ENCODE results near the gene RTKN2. TPM values are rescaled to one million over a fixed set of nuclear protein-coding genes. Genes with fewer than 3 reads are reported as not detected.

RTKN2 gene
- total and polyA plus RNA-seq, 9 of the 15 experiments (the other 6 are each of a cell fraction or from before 2014, with no cell fraction given) = 0.03 to 0.11 (median 0.05) TPM; not detected in 2

GRCh38 chr10:62237506-62237905, 31.1 kb downstream of the RTKN2 start:
- no peaks in the 10 kb centered on the region for H3K36me3 ChIP-seq (ENCODE audit: control insufficient read depth, insufficient read depth, low read length)

DNA sequence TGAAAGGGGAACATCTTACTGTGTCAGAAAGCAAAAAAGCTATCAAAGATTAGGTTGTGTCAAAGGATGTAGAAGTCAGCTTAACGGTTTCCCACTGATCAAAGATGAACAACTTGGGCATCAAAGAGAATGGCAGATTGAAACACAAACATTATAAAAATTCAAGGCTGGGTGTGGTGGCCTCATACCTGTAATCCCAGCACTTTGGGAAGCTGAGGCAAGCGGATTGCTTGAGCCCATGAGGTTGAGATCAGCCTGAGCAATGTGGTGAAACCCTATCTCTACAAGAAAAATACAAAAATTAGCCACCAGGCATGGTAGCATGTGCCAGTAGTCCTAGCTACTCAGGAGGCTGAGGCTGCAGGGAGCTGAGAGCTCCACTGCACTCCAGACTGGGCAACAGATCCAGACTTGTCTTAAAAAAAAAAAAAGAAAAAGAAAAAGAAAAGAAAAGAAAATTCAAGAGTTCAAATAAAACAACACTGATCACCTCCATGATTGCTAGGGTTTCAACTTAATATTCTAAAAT, 34.5 kb downstream of the RTKN2 start:
- Histone ChIP-seq H3K9me3 (replicated peaks; ENCODE audit: control insufficient read depth, insufficient read depth, low read depth, low read length) (no peaks in the 10 kb centered on the region), H3K27ac (ENCODE audit: extremely low read depth, low read depth, low read length) (no peak overlapping the region), H3K4me3 (no peak overlapping the region), H4K20me1 (replicated peaks; ENCODE audit: control insufficient read depth, insufficient read depth, low read length) (no peaks in the 10 kb centered on the region), H3K79me2 (ENCODE audit: control insufficient read depth, insufficient read depth, low read length) (no peaks in the 10 kb centered on the region), H3K4me2 (ENCODE audit: insufficient read depth, low read length) (no peak overlapping the region), H3K9ac (ENCODE audit: insufficient read depth in 1 of 2, low read depth in 2 of 2, low read length in 2 of 2) (no peak overlapping the region), H3K36me3 (ENCODE audit: control insufficient read depth, insufficient read depth, low read length) (no peaks in the 10 kb centered on the region), H3K4me1 (replicated peaks in 1 of 2; ENCODE audit: control insufficient read depth in 2 of 2, insufficient read depth in 2 of 2, low read length in 2 of 2) (no peaks in the 10 kb centered on the region), H3K27me3 (ENCODE audit: control insufficient read depth in 2 of 2, insufficient read depth in 2 of 2, low read length in 2 of 2) (no peaks in the 10 kb centered on the region), H3K9me1 (ENCODE audit: control insufficient read depth, insufficient read depth, low read length) (no peaks in the 10 kb centered on the region), H2AFZ (ENCODE audit: low read depth, low read length) (no peak overlapping the region)
- DNase-seq (ENCODE audit: extremely low read depth in 1 of 4, low spot score in 3 of 4) = no peak
- CTCF ChIA-PET (ENCODE audit: low intra/inter-chr PET ratio) = no interaction called here
- no peak for TF ChIP-seq L3MBTL2 (IDR thresholded peaks at IDR 0.05)
- TF ChIP-seq, protein P1, sequence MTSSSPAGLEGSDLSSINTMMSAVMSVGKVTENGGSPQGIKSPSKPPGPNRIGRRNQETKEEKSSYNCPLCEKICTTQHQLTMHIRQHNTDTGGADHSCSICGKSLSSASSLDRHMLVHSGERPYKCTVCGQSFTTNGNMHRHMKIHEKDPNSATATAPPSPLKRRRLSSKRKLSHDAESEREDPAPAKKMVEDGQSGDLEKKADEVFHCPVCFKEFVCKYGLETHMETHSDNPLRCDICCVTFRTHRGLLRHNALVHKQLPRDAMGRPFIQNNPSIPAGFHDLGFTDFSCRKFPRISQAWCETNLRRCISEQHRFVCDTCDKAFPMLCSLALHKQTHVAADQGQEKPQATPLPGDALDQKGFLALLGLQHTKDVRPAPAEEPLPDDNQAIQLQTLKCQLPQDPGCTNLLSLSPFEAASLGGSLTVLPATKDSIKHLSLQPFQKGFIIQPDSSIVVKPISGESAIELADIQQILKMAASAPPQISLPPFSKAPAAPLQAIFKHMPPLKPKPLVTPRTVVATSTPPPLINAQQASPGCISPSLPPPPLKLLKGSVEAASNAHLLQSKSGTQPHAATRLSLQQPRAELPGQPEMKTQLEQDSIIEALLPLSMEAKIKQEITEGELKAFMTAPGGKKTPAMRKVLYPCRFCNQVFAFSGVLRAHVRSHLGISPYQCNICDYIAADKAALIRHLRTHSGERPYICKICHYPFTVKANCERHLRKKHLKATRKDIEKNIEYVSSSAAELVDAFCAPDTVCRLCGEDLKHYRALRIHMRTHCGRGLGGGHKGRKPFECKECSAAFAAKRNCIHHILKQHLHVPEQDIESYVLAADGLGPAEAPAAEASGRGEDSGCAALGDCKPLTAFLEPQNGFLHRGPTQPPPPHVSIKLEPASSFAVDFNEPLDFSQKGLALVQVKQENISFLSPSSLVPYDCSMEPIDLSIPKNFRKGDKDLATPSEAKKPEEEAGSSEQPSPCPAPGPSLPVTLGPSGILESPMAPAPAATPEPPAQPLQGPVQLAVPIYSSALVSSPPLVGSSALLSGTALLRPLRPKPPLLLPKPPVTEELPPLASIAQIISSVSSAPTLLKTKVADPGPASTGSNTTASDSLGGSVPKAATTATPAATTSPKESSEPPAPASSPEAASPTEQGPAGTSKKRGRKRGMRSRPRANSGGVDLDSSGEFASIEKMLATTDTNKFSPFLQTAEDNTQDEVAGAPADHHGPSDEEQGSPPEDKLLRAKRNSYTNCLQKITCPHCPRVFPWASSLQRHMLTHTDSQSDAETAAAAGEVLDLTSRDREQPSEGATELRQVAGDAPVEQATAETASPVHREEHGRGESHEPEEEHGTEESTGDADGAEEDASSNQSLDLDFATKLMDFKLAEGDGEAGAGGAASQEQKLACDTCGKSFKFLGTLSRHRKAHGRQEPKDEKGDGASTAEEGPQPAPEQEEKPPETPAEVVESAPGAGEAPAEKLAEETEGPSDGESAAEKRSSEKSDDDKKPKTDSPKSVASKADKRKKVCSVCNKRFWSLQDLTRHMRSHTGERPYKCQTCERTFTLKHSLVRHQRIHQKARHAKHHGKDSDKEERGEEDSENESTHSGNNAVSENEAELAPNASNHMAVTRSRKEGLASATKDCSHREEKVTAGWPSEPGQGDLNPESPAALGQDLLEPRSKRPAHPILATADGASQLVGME (CRISPR knock-in tag; IDR thresholded peaks at IDR 0.05) = no peak
- TF ChIP-seq SAP30 (IDR thresholded peaks at IDR 0.05; ENCODE audit: borderline replicate concordance, insufficient read depth, low read depth, low read length, poor library complexity, severe bottlenecking) = no peak
- no peak for TF ChIP-seq ZNF3 (CRISPR knock-in tag; IDR thresholded peaks at IDR 0.05)
- no peak for TF ChIP-seq GABPB2 (CRISPR knock-in tag; conservative IDR thresholded peaks at IDR 0.05)
- TF ChIP-seq ZKSCAN8 (CRISPR knock-in tag; IDR thresholded peaks at IDR 0.05) = no peak
- TF ChIP-seq ZNF133 (CRISPR knock-in tag; IDR thresholded peaks at IDR 0.05) = no peak
- 0% methylated on average over 2 of the region's 2 CpGs for WGBS (ENCODE audit: insufficient coverage, low coverage, missing lambda C conversion rate)
- FAIRE-seq = no peak
- no peak for ATAC-seq
- intact Hi-C loops (cut with micrococcal nuclease) = no loop called here
- BruUV-seq (replicated peaks) = no TSS peak
- POLR2A ChIA-PET = interaction anchor here (1.2 kb wide), 1 partner anchor 53 kb away, joined by 3 read pairs; no protein-coding TSS in a partner anchor
- in situ Hi-C loops (cut with MboI) = loop anchor here (10.0 kb wide), 1 partner anchor 349 kb away; no protein-coding TSS in a partner anchor

More at GRCh38 chr10:62237506-62237905, 31.1 kb downstream of the RTKN2 start:
- TF ChIP-seq SMARCA5 (IDR thresholded peaks at IDR 0.05) = no peak
- TF ChIP-seq HDAC1 (IDR thresholded peaks at IDR 0.05) = no peak
- TF ChIP-seq HNRNPK (IDR thresholded peaks at IDR 0.05; ENCODE audit: low read depth, low read length, poor library complexity, severe bottlenecking) = no peak
- no peak for TF ChIP-seq ZEB2 (IDR thresholded peaks at IDR 0.05)
- TF ChIP-seq NFIC (IDR thresholded peaks at IDR 0.05) = no peak
- TF ChIP-seq ZNF644 (tag; IDR thresholded peaks at IDR 0.05; ENCODE audit: low read depth) = no peak
- no peak for TF ChIP-seq SMARCE1 (IDR thresholded peaks at IDR 0.05)
- no peak for TF ChIP-seq NFE2L1 (tag; IDR thresholded peaks at IDR 0.05; ENCODE audit: borderline replicate concordance, low read depth)
- H2AFZ ChIP-seq (ENCODE audit: low read depth, low read length) = no peak overlapping the region
- H3K4me3 ChIP-seq = no peak overlapping the region
- no peaks in the 10 kb centered on the region for H3K4me1 ChIP-seq (replicated peaks in 1 of 2; ENCODE audit: control insufficient read depth in 2 of 2, insufficient read depth in 2 of 2, low read length in 2 of 2)
- no peaks in the 10 kb centered on the region for H3K79me2 ChIP-seq (ENCODE audit: control insufficient read depth, insufficient read depth, low read length)
- ChIA-PET POLR2A (no interaction called here), CTCF (ENCODE audit: low intra/inter-chr PET ratio) (no interaction called here)
- FAIRE-seq (no peak), ATAC-seq (no peak), DNase-seq (ENCODE audit: extremely low read depth in 1 of 4, low spot score in 3 of 4) (no peak)
- H3K9me1 ChIP-seq (ENCODE audit: control insufficient read depth, insufficient read depth, low read length) = no peaks in the 10 kb centered on the region
- in situ Hi-C loops (cut with MboI) (loop anchor here (10.0 kb wide), 1 partner anchor 353 kb away; no protein-coding TSS in a partner anchor), intact Hi-C loops (cut with micrococcal nuclease) (no loop called here)
- no TSS peak for BruUV-seq (replicated peaks)
- no peaks in the 10 kb centered on the region for H4K20me1 ChIP-seq (replicated peaks; ENCODE audit: control insufficient read depth, insufficient read depth, low read length)
- WGBS (ENCODE audit: insufficient coverage, low coverage, missing lambda C conversion rate) = 4% methylated on average over 2 of the region's 2 CpGs
- no peaks in the 10 kb centered on the region for H3K27me3 ChIP-seq (ENCODE audit: control insufficient read depth in 2 of 2, insufficient read depth in 2 of 2, low read length in 2 of 2)
- no peak overlapping the region for H3K27ac ChIP-seq (ENCODE audit: extremely low read depth, low read depth, low read length)
- no peak overlapping the region for H3K9ac ChIP-seq (ENCODE audit: insufficient read depth in 1 of 2, low read depth in 2 of 2, low read length in 2 of 2)
- H3K4me2 ChIP-seq (ENCODE audit: insufficient read depth, low read length) = no peak overlapping the region
- no peaks in the 10 kb centered on the region for H3K9me3 ChIP-seq (replicated peaks; ENCODE audit: control insufficient read depth, insufficient read depth, low read depth, low read length)

All from K562 (cell line).